SK-N-SH (cell line): ENCODE results near the gene FN3K. TPM values are rescaled to one million over a fixed set of nuclear protein-coding genes. Genes with fewer than 3 reads are reported as not detected.

Experiments used
- CTCF ChIA-PET: fragments of 300-600, 350-600 bp; formaldehyde crosslinking; extraction: SDS; loops from one replicate; lab custom pipeline; 2021; lab: Yijun Ruan, JAX
- POLR2A ChIA-PET: fragments of 350-600 bp; sonication (Branson Sonifier 250); formaldehyde crosslinking; extraction: SDS; loops from one replicate; lab custom pipeline; 2020; ENCODE audit warnings: antibody characterized with exemption, inconsistent platforms; lab: Yijun Ruan, JAX
- DNase-seq: peaks from one replicate; pipeline ENCODE4 v3.0.0; 2012
- H2AFZ ChIP-seq: fragments of 200-600 bp; sonication (generic); 2 replicates; pipeline ENCODE4 v1.8.1; 2016; ENCODE audit warnings: antibody characterized with exemption, mild to moderate bottlenecking, low read depth
- H3F3A ChIP-seq: fragments of 200-600 bp; sonication (generic); replicated peaks from 2 replicates; pipeline ENCODE3; 2016; ENCODE audit warnings: antibody characterized with exemption, mild to moderate bottlenecking; ENCODE audit not compliant: insufficient read depth
- H3K27ac ChIP-seq, 2 experiments: fragments of 200-500 bp in 1 of 2; fragments of 200-600 bp in 1 of 2; sonication (Bioruptor generic) in 1 of 2; sonication (generic), shearing (Covaris generic) in 1 of 2; 2 replicates each; pipeline versions ENCODE4 v1.5.1 to v1.6.1; 2014 to 2016; ENCODE audit warnings: low read depth in 2 of 2, inconsistent platforms in 1 of 2, low read length in 1 of 2, mild to moderate bottlenecking in 1 of 2, mixed read lengths in 1 of 2
- H3K27me3 ChIP-seq: fragments of 200-600 bp; sonication (generic), shearing (Covaris generic); 2 replicates; pipeline ENCODE4 v1.6.1; 2016; ENCODE audit warnings: mixed run types; ENCODE audit not compliant: insufficient read depth
- H3K36me3 ChIP-seq, 2 experiments: fragments of 200-500 bp in 1 of 2; fragments of 200-600 bp in 1 of 2; sonication (Bioruptor generic) in 1 of 2; sonication (generic) in 1 of 2; replicated peaks in 1 of 2; 2 replicates each; pipeline versions ENCODE3 to v1.5.1; 2014 to 2016; ENCODE audit warnings: low read length in 1 of 2, mild to moderate bottlenecking in 1 of 2; ENCODE audit not compliant: insufficient read depth in 2 of 2, control insufficient read depth in 1 of 2
- H3K4me1 ChIP-seq, 2 experiments: fragments of 200-500 bp in 1 of 2; fragments of 200-600 bp in 1 of 2; sonication (Bioruptor generic) in 1 of 2; sonication (generic), shearing (Covaris generic) in 1 of 2; 2 replicates each; pipeline versions ENCODE4 v1.5.1 to v1.6.1; 2014 to 2016; ENCODE audit warnings: low read depth in 1 of 2, low read length in 1 of 2, mixed run types in 1 of 2; ENCODE audit not compliant: insufficient read depth in 2 of 2, control insufficient read depth in 1 of 2
- H3K4me2 ChIP-seq: fragments of 200-600 bp; sonication (generic), shearing (Covaris generic); 2 replicates; pipeline ENCODE4 v1.6.1; 2017; ENCODE audit warnings: mixed run types
- H3K4me3 ChIP-seq, 2 experiments: fragments of 200-500 bp in 1 of 2; fragments of 200-600 bp in 1 of 2; sonication (Bioruptor generic) in 1 of 2; sonication (generic), shearing (Covaris generic) in 1 of 2; 2 replicates each; pipeline versions ENCODE4 v1.5.1 to v1.8.1; 2014 to 2016; ENCODE audit warnings: low read depth in 2 of 2, inconsistent platforms in 1 of 2, low read length in 1 of 2, mild to moderate bottlenecking in 1 of 2, mixed read lengths in 1 of 2, moderate library complexity in 1 of 2
- H3K79me2 ChIP-seq: fragments of 200-600 bp; sonication (generic); 2 replicates; pipeline ENCODE4 v1.8.1; 2017; ENCODE audit warnings: mild to moderate bottlenecking; ENCODE audit not compliant: insufficient read depth
- H3K9ac ChIP-seq: fragments of 200-600 bp; sonication (generic); 2 replicates; pipeline ENCODE4 v1.6.1; 2017; ENCODE audit warnings: mixed run types
- H3K9me2 ChIP-seq: fragments of 200-600 bp; sonication (generic); 2 replicates; pipeline ENCODE4 v1.6.1; 2017; ENCODE audit warnings: mixed run types
- H3K9me3 ChIP-seq: fragments of 200-600 bp; sonication (generic); 2 replicates; pipeline ENCODE4 v1.6.1; 2017; ENCODE audit warnings: mixed run types, mild to moderate bottlenecking, moderate library complexity
- H4K20me1 ChIP-seq: fragments of 200-600 bp; sonication (generic); 2 replicates; pipeline ENCODE4 v1.6.1; 2017; ENCODE audit warnings: mild to moderate bottlenecking, mixed run types; ENCODE audit not compliant: insufficient read depth
- GABPA ChIP-seq: IDR thresholded peaks from 2 replicates; pipeline ENCODE4 v1.4.0; 2012; ENCODE audit warnings: low read depth, mild to moderate bottlenecking
- JUND ChIP-seq: IDR thresholded peaks from 2 replicates; pipeline ENCODE4 v1.4.0; 2012
- MEF2A ChIP-seq: IDR thresholded peaks from 2 replicates; pipeline ENCODE4 v1.4.0; 2012; ENCODE audit warnings: low read depth, borderline replicate concordance
- NFIC ChIP-seq: IDR thresholded peaks from 2 replicates; pipeline ENCODE4 v1.4.0; 2012; ENCODE audit warnings: borderline replicate concordance
- POLR2AphosphoS5 ChIP-seq: IDR thresholded peaks from 2 replicates; pipeline ENCODE4 v1.6.1; 2012; ENCODE audit warnings: low read depth, low read length
- TEAD4 ChIP-seq: IDR thresholded peaks from 2 replicates; pipeline ENCODE4 v1.4.0; 2012; ENCODE audit warnings: mild to moderate bottlenecking, borderline replicate concordance; ENCODE audit not compliant: insufficient read depth
- YY1 ChIP-seq: IDR thresholded peaks from 2 replicates; pipeline ENCODE4 v1.4.0; 2012; ENCODE audit warnings: low read depth, mild to moderate bottlenecking
- WGBS: methylation state at CpG from one replicate; pipeline ENCODE4 v1.1.6; 2017; ENCODE audit warnings: low lambda C conversion rate; 5-methylcytosine and 5-hydroxymethylcytosine counted together
- polyA plus RNA-seq, 3 experiments: library from polyadenylated mRNA; depleted of rRNA; stranded (reverse); fragments of >200 nt; gene quantifications; 2 replicates each; pipeline ENCODE4 v1.2.3, GENCODE V29; 2012
- TF ChIP-seq, protein P1 (sequence below): IDR thresholded peaks from 2 replicates; pipeline ENCODE4 v1.4.0; 2012; ENCODE audit warnings: low read depth, borderline replicate concordance
- TF ChIP-seq, protein P2 (sequence below): IDR thresholded peaks from 2 replicates; pipeline ENCODE4; 2012
- TF ChIP-seq, protein P3 (sequence below): fragments of 150-350 bp; IDR thresholded peaks from 2 replicates; pipeline ENCODE4 v1.6.1; 2016; ENCODE audit warnings: mild to moderate bottlenecking, low read depth, low read length
- TF ChIP-seq, protein P4 (sequence below): fragments of 150-350 bp; IDR thresholded peaks from 2 replicates; pipeline ENCODE4 v1.6.1; 2017; ENCODE audit warnings: antibody characterized with exemption, low read length, low read depth, borderline replicate concordance

FN3K gene
- polyA plus RNA-seq, 1 of the 3 experiments (the other 2 are of a cell fraction) = 9.9 TPM

DNA sequence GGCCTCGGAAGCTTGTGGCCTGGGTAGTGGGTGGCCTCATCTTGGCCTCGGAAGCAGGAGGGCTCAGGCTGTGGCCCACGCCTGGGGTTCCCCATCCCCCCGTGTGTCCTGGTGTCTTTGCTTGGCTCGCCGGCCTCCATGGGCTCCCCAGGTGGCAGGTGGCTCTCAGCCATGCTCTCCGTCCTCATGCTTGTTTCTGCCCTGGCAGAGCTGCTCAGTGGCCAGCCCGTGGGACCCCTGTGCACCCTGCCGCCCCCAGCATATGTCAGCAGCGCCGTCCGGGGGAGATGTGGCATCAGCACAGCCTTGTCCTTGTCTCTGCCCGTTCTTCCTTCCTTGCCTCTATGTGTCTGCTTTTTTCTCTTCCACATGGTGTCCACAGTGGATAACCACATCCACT, 55.0 kb downstream of the FN3K start:
- peaks cover 10% of the 10 kb centered on the region; the same call in 1 of the 2 replicates for H4K20me1 ChIP-seq
- no peak overlapping the region for H3K4me2 ChIP-seq
- DNase-seq = no peak
- no peak overlapping the region for H2AFZ ChIP-seq
- H3K27me3 ChIP-seq = no peaks in the 10 kb centered on the region
- H3F3A ChIP-seq = no peaks in the 10 kb centered on the region
- H3K79me2 ChIP-seq = peaks cover 37% of the 10 kb centered on the region; the same call in 1 of the 2 replicates
- no peaks in the 10 kb centered on the region for H3K36me3 ChIP-seq
- no peak overlapping the region for H3K27ac ChIP-seq
- TF ChIP-seq GABPA = no peak
- TF ChIP-seq TEAD4 = no peak
- TF ChIP-seq YY1 = no peak
- TF ChIP-seq, protein P1, sequence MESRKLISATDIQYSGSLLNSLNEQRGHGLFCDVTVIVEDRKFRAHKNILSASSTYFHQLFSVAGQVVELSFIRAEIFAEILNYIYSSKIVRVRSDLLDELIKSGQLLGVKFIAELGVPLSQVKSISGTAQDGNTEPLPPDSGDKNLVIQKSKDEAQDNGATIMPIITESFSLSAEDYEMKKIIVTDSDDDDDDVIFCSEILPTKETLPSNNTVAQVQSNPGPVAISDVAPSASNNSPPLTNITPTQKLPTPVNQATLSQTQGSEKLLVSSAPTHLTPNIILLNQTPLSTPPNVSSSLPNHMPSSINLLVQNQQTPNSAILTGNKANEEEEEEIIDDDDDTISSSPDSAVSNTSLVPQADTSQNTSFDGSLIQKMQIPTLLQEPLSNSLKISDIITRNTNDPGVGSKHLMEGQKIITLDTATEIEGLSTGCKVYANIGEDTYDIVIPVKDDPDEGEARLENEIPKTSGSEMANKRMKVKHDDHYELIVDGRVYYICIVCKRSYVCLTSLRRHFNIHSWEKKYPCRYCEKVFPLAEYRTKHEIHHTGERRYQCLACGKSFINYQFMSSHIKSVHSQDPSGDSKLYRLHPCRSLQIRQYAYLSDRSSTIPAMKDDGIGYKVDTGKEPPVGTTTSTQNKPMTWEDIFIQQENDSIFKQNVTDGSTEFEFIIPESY = no peak
- TF ChIP-seq, protein P2, sequence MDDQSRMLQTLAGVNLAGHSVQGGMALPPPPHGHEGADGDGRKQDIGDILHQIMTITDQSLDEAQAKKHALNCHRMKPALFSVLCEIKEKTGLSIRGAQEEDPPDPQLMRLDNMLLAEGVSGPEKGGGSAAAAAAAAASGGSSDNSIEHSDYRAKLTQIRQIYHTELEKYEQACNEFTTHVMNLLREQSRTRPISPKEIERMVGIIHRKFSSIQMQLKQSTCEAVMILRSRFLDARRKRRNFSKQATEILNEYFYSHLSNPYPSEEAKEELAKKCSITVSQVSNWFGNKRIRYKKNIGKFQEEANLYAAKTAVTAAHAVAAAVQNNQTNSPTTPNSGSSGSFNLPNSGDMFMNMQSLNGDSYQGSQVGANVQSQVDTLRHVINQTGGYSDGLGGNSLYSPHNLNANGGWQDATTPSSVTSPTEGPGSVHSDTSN = no peak
- TF ChIP-seq NFIC = no peak
- TF ChIP-seq, protein P3, sequence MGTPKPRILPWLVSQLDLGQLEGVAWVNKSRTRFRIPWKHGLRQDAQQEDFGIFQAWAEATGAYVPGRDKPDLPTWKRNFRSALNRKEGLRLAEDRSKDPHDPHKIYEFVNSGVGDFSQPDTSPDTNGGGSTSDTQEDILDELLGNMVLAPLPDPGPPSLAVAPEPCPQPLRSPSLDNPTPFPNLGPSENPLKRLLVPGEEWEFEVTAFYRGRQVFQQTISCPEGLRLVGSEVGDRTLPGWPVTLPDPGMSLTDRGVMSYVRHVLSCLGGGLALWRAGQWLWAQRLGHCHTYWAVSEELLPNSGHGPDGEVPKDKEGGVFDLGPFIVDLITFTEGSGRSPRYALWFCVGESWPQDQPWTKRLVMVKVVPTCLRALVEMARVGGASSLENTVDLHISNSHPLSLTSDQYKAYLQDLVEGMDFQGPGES = no peak
- no peak for TF ChIP-seq MEF2A
- TF ChIP-seq POLR2AphosphoS5 = no peak
- TF ChIP-seq JUND = no peak
- peaks cover 3 to 27% of the 10 kb centered on the region in 2 experiments; a peak in 1 of 4 replicates for H3K4me1 ChIP-seq
- H3K9ac ChIP-seq = no peak overlapping the region
- no peaks in the 10 kb centered on the region for H3K9me3 ChIP-seq
- WGBS = 94% methylated on average over 10 of the region's 13 CpGs
- CTCF ChIA-PET = interaction anchor here (1.4 to 7.1 kb wide), 2 partner anchors 9 to 15 kb away, joined by 7 to 49 read pairs; no protein-coding TSS in a partner anchor
- H3K4me3 ChIP-seq = no peak overlapping the region
- no peaks in the 10 kb centered on the region for H3K9me2 ChIP-seq
- POLR2A ChIA-PET = no interaction called here

DNA sequence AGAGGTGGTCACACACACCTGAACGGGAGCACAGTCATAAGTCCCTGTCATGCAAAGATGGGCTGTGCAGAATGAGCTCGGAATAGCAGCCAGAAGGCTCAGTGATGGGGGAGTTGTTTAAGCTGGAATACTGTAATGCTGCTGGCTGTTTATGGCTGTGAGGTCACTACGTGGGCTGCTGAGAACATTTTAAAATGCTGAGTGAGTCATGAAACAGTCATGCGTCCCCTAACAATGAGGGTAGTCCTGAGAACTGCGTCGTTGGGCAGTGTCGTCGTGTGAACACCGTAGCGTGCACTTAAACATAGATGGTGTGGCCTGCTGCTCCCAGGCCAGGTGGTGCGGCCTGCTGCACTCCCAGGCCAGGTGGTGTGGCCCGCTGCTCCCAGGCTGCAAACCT, 56.1 kb downstream of the FN3K start:
- H3K4me1 ChIP-seq = peaks cover 3 to 27% of the 10 kb centered on the region in 2 experiments; a peak in 1 of 4 replicates
- no peaks in the 10 kb centered on the region for H3K27me3 ChIP-seq
- ChIA-PET POLR2A (no interaction called here), CTCF (interaction anchor here (1.5 to 7.1 kb wide), 2 partner anchors 10 to 16 kb away, joined by 5 to 49 read pairs; no protein-coding TSS in a partner anchor)
- H3K36me3 ChIP-seq = peaks cover 0 to 3% of the 10 kb centered on the region in 2 experiments
- H2AFZ ChIP-seq = no peak overlapping the region
- TF ChIP-seq, protein P4, sequence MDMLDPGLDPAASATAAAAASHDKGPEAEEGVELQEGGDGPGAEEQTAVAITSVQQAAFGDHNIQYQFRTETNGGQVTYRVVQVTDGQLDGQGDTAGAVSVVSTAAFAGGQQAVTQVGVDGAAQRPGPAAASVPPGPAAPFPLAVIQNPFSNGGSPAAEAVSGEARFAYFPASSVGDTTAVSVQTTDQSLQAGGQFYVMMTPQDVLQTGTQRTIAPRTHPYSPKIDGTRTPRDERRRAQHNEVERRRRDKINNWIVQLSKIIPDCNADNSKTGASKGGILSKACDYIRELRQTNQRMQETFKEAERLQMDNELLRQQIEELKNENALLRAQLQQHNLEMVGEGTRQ = no peak
- peaks cover 37% of the 10 kb centered on the region; the same call in 1 of the 2 replicates for H3K79me2 ChIP-seq
- DNase-seq = no peak
- WGBS = 54% methylated on average over 9 of the region's 12 CpGs
- H3K4me2 ChIP-seq = 0 out of 2 replicates have a peak overlapping the region, but pooled peaks have one; percentile 2
- H3K9ac ChIP-seq = no peak overlapping the region
- H3K27ac ChIP-seq = peak overlapping the region in 1 of 2 experiments; percentile 37; a peak in 3 of 4 replicates
- H3K9me3 ChIP-seq = no peaks in the 10 kb centered on the region
- 0 out of 2 replicates have a peak, but pooled peaks cover 4% of the 10 kb centered on the region for H4K20me1 ChIP-seq
- no peak overlapping the region for H3K4me3 ChIP-seq
- no peaks in the 10 kb centered on the region for H3K9me2 ChIP-seq
- no peaks in the 10 kb centered on the region for H3F3A ChIP-seq
